Activated T-helper 1 cell treated with anti-CD3 and anti-CD28 coated beads, Interleukin-12 subunit alpha, Interleukin-12 subunit beta, Interleukin-2, Interleukin-4 antibody, amounts not matched to agents 30 ng/mL and 10 ng/mL and 1 ng/mL, durations not matched to agents 14 hours and 24 hours and 36 hours (primary cell): ENCODE data around the gene ARG1. TPM values are rescaled to one million over a fixed set of nuclear protein-coding genes. Genes with fewer than 3 reads are reported as not detected.

Source experiments
- DNase-seq: peaks from one replicate; pipeline ENCODE4 v3.0.0; 2021; ENCODE audit warnings: low spot score
- H3K27ac Mint-ChIP-seq: one replicate; pipeline ENCODE4 v1.8.0; 2021; ENCODE audit warnings: mild to moderate bottlenecking, mixed read lengths
- H3K27me3 Mint-ChIP-seq: one replicate; pipeline ENCODE4 v1.8.0; 2022; ENCODE audit warnings: mild to moderate bottlenecking, moderate library complexity, mixed read lengths; ENCODE audit not compliant: insufficient read depth
- H3K36me3 Mint-ChIP-seq: one replicate; pipeline ENCODE4 v1.8.0; 2021; ENCODE audit warnings: low read depth, mixed read lengths
- H3K4me1 Mint-ChIP-seq: one replicate; pipeline ENCODE4 v1.8.0; 2021; ENCODE audit warnings: low read depth, mixed read lengths
- H3K4me3 Mint-ChIP-seq: one replicate; pipeline ENCODE4 v1.8.0; 2021; ENCODE audit warnings: mild to moderate bottlenecking, moderate library complexity, mixed read lengths
- H3K9me3 Mint-ChIP-seq: one replicate; pipeline ENCODE4 v1.8.0; 2021; ENCODE audit warnings: mixed read lengths
- intact Hi-C: fragments of 100-400 bp; cut with micrococcal nuclease; formaldehyde crosslinking; loops from one replicate; pipeline ENCODE4 v1.15.1; 2024
- total RNA-seq: library from RNA; stranded (reverse); gene quantifications from 2 replicates; pipeline ENCODE4 v1.2.3, GENCODE V29; 2022

The ARG1 gene
- total RNA-seq, 1 donor from 2014 or later: not detected

DNA sequence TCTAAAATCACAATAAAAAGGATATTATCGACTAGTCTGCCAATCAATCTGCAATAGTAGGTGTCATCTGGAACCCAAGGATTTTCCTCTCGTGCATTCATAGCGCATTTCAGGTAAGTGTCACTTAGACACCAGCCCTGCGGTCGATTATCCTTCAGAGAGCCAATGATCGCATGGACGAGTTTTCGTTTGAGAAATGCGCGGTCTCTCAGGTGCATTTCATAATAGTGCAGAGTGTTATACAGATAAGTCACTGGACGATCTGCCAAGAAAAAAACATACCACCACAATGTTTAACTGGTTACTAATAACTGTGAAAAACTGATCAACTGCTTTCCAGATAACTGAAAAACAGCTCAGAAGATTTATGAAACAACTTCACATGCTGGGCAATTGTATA is 21.0 kb downstream of the ARG1 start:
- peaks cover 40% of the 10 kb centered on the region for H3K36me3 Mint-ChIP-seq
- no peak for DNase-seq
- no peak overlapping the region for H3K4me3 Mint-ChIP-seq
- intact Hi-C loops: no loop called here
- H3K27me3 Mint-ChIP-seq: no peaks in the 10 kb centered on the region
- H3K9me3 Mint-ChIP-seq: no peaks in the 10 kb centered on the region
- no peak overlapping the region for H3K27ac Mint-ChIP-seq
- no peaks in the 10 kb centered on the region for H3K4me1 Mint-ChIP-seq

DNA sequence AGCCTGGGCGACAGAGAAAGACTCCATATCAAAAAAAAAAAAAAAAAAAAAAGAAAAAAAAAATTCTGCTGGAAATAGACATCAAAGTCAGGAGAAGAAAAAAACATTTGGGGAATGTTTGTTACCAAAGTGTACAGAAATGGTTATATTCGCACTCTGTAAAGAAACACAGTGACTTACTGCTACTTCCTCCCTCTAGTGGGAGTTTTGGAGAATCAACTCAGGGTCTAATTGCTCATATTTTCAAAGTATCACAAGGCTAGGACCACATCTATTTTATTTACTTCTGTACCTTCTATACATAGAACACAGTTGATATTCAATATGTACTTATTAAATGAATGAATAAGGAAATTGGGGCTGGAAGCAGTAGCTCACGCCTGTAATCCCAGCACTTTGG is 24.4 kb downstream of the ARG1 start:
- Mint-ChIP-seq H3K36me3 (peaks cover 36% of the 10 kb centered on the region), H3K4me1 (no peaks in the 10 kb centered on the region), H3K4me3 (no peak overlapping the region), H3K9me3 (no peaks in the 10 kb centered on the region), H3K27me3 (no peaks in the 10 kb centered on the region), H3K27ac (no peak overlapping the region)
- intact Hi-C loops: loop anchor here (1.0 kb wide), 1 partner anchor 712 kb away; no protein-coding TSS in a partner anchor
- no peak for DNase-seq

DNA sequence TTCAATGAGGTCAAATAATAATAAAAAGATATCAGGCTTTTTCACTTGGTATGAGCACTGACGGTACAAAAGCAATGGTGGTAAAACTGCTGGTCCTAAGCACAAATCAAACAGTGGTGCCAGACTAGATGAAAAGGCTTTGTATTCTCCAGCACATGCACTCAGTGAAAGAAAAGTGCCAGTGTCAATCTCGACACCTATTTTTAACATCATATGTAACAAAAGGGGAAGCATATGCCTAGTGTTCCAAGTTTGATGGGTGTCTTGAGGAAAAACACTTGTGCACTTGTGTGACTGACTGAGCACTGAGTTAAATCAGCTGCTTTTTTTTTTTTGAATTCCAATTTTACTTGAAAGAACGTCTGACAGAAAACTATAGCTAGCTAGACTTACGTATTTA is 27.7 kb downstream of the ARG1 start:
- no peaks in the 10 kb centered on the region for H3K9me3 Mint-ChIP-seq
- H3K4me3 Mint-ChIP-seq: no peak overlapping the region
- DNase-seq: no peak
- H3K36me3 Mint-ChIP-seq: peaks cover 39% of the 10 kb centered on the region
- H3K27me3 Mint-ChIP-seq: no peaks in the 10 kb centered on the region
- intact Hi-C loops: no loop called here
- no peak overlapping the region for H3K27ac Mint-ChIP-seq
- no peaks in the 10 kb centered on the region for H3K4me1 Mint-ChIP-seq

DNA sequence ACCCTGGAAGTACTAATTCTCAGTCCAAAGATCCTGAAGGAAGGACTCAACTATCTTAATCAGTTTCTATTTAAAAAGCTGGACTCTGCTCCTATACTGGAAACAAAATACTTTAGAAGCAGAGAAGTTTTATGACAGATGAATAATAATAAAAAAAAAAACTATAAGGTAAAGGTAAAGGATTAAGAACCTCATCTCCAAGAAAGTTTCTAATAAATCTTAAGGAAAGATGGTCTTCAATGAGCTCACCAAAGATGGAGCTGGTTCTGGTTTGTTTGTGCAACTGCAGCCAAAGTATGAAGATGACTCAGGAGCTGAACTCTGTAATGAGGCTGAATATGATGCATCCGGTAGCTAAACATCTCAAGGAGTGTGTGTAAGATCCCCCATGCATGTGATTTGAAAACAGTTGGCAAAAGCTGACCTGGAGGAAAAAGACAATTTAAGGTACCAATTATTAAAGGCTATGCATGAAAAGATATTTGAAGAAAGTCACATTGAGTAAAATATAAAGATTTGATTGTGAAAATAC is 29.8 kb downstream of the ARG1 start:
- intact Hi-C loops: no loop called here
- DNase-seq: no peak
- no peaks in the 10 kb centered on the region for H3K9me3 Mint-ChIP-seq
- H3K36me3 Mint-ChIP-seq: peaks cover 39% of the 10 kb centered on the region
- H3K4me1 Mint-ChIP-seq: no peaks in the 10 kb centered on the region
- no peak overlapping the region for H3K27ac Mint-ChIP-seq
- no peak overlapping the region for H3K4me3 Mint-ChIP-seq
- no peaks in the 10 kb centered on the region for H3K27me3 Mint-ChIP-seq

DNA sequence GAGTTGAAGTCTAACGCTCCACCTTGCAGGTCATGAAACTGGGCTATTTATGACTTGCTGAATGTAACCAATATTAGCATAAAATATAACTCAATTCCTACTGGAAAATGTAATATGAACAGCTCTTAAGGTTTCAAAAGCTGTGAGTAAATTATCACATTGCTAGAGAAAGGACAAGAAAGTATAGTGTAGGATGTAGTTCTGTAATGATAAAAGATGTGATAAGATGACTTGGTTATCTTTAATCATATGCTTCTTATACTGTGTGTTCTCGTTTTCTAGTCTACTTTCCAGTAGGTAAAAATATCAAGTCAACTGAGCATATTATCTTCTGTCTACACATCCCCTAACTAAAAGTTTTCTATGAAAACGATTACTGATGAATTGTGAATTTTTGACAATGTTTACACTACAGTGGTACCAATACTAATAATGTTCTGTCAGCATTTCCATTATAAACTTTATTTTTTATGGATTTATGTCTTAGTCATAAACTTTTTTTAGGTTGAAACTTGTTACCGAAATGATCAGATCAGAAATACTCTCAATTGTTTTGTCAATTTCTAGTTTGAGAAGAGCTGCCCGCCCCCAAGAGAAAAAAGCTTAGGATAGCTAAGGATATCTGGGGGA is 40.4 kb downstream of the ARG1 start:
- intact Hi-C loops: no loop called here
- peaks cover 8% of the 10 kb centered on the region for H3K4me1 Mint-ChIP-seq
- DNase-seq: no peak
- H3K36me3 Mint-ChIP-seq: peaks cover 38% of the 10 kb centered on the region
- no peak overlapping the region for H3K4me3 Mint-ChIP-seq
- no peak overlapping the region for H3K27ac Mint-ChIP-seq
- no peaks in the 10 kb centered on the region for H3K27me3 Mint-ChIP-seq
- H3K9me3 Mint-ChIP-seq: no peaks in the 10 kb centered on the region

GRCh38 chr6:131615275-131615674 is 42.2 kb downstream of the ARG1 start:
- intact Hi-C loops: no loop called here
- Mint-ChIP-seq H3K36me3 (peaks cover 35% of the 10 kb centered on the region), H3K27ac (peak overlapping the region; percentile 48), H3K4me1 (peaks cover 8% of the 10 kb centered on the region), H3K9me3 (no peaks in the 10 kb centered on the region), H3K4me3 (no peak overlapping the region), H3K27me3 (no peaks in the 10 kb centered on the region)
- no peak for DNase-seq

DNA sequence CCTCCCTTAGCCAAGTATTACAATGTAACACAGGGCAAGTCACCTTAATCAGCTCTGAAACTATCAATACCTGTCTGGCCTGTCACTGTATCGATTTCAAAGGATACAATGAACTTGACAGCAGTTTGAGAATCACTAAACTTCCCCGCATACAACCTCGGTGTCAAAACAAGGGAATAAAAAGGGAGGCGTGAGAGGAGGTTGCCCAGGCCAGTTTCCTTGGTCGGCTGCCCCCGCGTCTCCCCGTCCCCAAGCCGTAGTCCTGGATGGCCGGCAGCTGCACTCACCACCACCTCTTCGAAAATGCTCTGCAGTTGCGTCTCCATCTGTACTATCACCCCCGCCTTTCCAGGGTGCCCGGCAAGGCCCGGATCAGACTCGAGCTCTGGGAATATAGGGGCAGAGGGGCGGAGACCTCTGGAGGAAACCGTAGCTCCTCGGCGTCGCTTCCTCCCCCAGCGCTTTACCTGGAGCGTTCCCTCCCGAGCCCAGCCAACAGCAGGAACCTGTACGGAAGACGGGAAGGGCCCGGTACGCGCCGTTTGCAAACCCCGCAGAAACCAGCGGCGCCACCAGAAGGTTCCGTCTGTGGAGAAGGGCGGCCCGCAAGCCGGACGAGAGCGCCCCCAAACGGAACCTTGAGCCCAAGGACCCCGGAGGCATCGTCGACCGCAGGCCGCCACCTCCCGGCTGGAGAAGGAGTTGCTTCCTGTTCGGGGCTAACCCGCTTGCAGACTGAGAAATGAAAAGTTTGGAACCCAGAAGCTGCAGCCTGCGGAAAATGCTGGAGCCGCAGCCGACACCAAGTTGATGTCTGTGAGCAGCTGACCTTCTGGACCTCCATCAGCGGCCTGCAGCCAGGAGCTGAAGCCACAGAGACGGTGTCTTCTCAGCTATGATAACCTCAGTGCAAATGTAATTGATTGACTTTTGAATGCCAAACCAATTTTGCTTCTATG is 55.0 kb downstream of the ARG1 start, which contains the start of gene MED23:
Gene MED23 (minus strand): TSS at position 519 of the 959 bp plus-strand sequence. CDS start 193 bp downstream, at position 326.
- peaks cover 13% of the 10 kb centered on the region for H3K36me3 Mint-ChIP-seq
- no peaks in the 10 kb centered on the region for H3K27me3 Mint-ChIP-seq
- H3K4me1 Mint-ChIP-seq: peaks cover 36% of the 10 kb centered on the region
- peak within 1 kb of the TSS; percentile 94 for H3K27ac Mint-ChIP-seq
- peak; percentile 92 for DNase-seq
- intact Hi-C loops: loop anchor here (1.0 to 10.0 kb wide), 11 partner anchors 12 to 1603 kb away; partner anchors contain the start of genes EPB41L2 and RPS12
- no peaks in the 10 kb centered on the region for H3K9me3 Mint-ChIP-seq
- peak within 1 kb of the TSS; percentile 99 for H3K4me3 Mint-ChIP-seq

DNA sequence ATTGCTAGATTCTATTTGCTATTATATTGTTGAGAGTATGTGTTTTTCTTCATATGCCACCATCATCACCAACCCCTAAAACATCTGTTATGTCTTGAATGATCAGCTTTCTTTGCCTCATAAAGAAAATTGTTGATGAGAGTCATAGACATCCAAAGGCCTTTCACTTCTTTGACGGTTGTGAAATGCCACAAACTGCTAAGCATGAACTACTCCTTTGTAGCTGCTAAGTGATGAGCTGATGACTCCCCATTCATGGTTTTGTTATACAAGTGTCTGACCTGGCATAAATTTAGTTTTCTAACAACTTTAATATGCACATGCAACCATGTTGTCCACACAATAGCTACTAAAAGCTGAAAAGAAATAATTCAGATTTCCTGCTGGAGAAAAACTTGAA is 55.7 kb downstream of the ARG1 start:
- no peak for DNase-seq
- peak overlapping the region; percentile 94 for H3K27ac Mint-ChIP-seq
- H3K9me3 Mint-ChIP-seq: no peaks in the 10 kb centered on the region
- H3K27me3 Mint-ChIP-seq: no peaks in the 10 kb centered on the region
- peak overlapping the region; percentile 99 for H3K4me3 Mint-ChIP-seq
- intact Hi-C loops: loop anchor here (1.0 to 10.0 kb wide), 12 partner anchors 12 to 1604 kb away; partner anchors contain the start of genes EPB41L2 and RPS12
- peaks cover 7% of the 10 kb centered on the region for H3K36me3 Mint-ChIP-seq
- H3K4me1 Mint-ChIP-seq: peaks cover 36% of the 10 kb centered on the region

GRCh38 chr6:131629651-131630050 is 56.6 kb downstream of the ARG1 start:
- Mint-ChIP-seq H3K9me3 (no peaks in the 10 kb centered on the region), H3K4me3 (no peak overlapping the region), H3K27me3 (no peaks in the 10 kb centered on the region), H3K27ac (peak overlapping the region; percentile 94), H3K36me3 (peaks cover 5% of the 10 kb centered on the region), H3K4me1 (peaks cover 36% of the 10 kb centered on the region)
- intact Hi-C loops: loop anchor here (1.0 to 10.0 kb wide), 9 partner anchors 54 to 1605 kb away; partner anchors contain the start of genes ENPP1, EPB41L2 and RPS12
- no peak for DNase-seq

DNA sequence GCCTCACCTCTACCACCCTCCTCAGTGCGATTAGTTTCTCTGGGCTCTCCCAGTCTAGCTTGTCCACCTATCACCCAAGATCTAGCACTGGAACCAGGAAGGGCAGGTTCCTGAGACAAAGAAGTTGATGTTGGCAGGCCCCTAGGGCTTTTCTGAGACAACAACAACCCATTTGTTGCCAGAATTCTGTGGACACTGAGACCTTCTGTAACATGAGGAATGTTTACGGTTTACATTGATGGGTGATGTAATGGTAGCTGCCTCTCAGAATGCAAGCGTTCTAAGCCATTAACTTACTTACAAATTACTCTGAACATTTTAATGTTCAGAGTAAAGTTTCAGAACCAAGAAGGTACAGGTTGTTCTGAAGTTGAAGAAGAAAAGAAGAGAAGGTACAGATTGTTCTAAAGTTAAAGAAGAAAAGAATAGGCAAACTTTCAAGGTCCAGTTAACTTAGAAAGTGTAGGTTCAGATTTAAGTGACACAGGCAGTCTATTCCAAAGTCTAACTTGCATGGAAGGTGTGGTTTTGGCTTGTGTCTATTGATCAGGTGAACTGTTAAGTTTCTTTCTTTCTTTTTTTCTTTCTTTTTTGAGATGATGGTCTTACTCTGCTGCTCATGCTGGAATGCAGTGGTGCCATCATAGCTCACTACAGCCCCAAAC is 58.7 kb downstream of the ARG1 start:
- DNase-seq: no peak
- Mint-ChIP-seq H3K4me3 (no peak overlapping the region), H3K27me3 (peaks cover 2% of the 10 kb centered on the region), H3K9me3 (no peaks in the 10 kb centered on the region), H3K27ac (no peak overlapping the region), H3K4me1 (peaks cover 28% of the 10 kb centered on the region), H3K36me3 (peaks cover 4% of the 10 kb centered on the region)
- intact Hi-C loops: loop anchor here (10.0 kb wide), 1 partner anchor 173 kb away; the partner anchor contains the start of gene ENPP1
